Ovary (tissue), 3 donors: ENCODE measurements around the gene CLN6.

Experiments
- CTCF ChIP-seq, 3 donors: fragments of 450-650 bp in 2 of 3; fragments of 200-600 bp in 1 of 3; IDR thresholded peaks; one replicate each; pipeline versions ENCODE4 v1.5.1 to v1.8.0; 2016 to 2022; ENCODE audit warnings: antibody characterized with exemption in 3 of 3, mild to moderate bottlenecking in 1 of 3
- EP300 ChIP-seq: sonication (generic); formaldehyde crosslinking; IDR thresholded peaks from one replicate; pipeline ENCODE4 v1.6.1; 2017; ENCODE audit warnings: antibody characterized with exemption
- POLR2A ChIP-seq: fragments of 450-650 bp; IDR thresholded peaks from one replicate; pipeline ENCODE4 v1.6.1; 2017; ENCODE audit warnings: antibody characterized with exemption, mild to moderate bottlenecking, moderate library complexity
- donor health status: DM: no; HTN: no; CAD: no.

GRCh38 chr15:68201153-68201878 is 28.2 kb downstream of the CLN6 start:
- no peak for TF ChIP-seq CTCF (IDR thresholded peaks at IDR 0.05)
- TF ChIP-seq POLR2A = no peak
- TF ChIP-seq EP300 = no peak
